ENCODE results near the gene PPP1R2C.

DNA sequence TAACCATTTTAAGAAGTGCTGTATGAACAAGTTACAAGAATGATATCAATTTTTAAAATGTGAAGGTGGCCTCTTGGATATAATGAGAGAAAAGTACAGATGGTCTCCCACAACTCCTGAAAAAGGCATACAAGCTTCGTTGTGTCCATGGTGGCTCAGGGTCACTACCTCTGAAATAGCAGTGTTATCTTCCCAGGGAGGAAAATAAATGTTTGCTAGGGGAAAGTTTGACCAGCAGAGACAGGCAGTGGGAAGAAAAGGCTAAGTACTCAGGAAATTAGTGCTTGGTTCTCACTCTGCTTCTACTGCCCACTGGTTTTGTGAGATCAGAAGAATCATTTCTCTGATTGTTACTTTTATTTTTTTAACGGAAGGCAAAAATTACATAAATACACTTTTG lies 39.4 kb downstream of the PPP1R2C start:
- TF ChIP-seq, protein P1, sequence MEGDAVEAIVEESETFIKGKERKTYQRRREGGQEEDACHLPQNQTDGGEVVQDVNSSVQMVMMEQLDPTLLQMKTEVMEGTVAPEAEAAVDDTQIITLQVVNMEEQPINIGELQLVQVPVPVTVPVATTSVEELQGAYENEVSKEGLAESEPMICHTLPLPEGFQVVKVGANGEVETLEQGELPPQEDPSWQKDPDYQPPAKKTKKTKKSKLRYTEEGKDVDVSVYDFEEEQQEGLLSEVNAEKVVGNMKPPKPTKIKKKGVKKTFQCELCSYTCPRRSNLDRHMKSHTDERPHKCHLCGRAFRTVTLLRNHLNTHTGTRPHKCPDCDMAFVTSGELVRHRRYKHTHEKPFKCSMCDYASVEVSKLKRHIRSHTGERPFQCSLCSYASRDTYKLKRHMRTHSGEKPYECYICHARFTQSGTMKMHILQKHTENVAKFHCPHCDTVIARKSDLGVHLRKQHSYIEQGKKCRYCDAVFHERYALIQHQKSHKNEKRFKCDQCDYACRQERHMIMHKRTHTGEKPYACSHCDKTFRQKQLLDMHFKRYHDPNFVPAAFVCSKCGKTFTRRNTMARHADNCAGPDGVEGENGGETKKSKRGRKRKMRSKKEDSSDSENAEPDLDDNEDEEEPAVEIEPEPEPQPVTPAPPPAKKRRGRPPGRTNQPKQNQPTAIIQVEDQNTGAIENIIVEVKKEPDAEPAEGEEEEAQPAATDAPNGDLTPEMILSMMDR (conservative IDR thresholded peaks at IDR 0.05; ENCODE audit: low read length) = no peak
- TF ChIP-seq EZH2phosphoT487 (IDR thresholded peaks at IDR 0.05; ENCODE audit: borderline replicate concordance, low read depth, low read length) = no peak

Data from OCI-LY7 (cell line).